B cell (primary cell): ENCODE results near the gene TBX1. TPM values are rescaled to one million over a fixed set of nuclear protein-coding genes. Genes with fewer than 3 reads are reported as not detected.

Source experiments
- ATAC-seq: fragments of 200-7000 bp; cut with Tn5 transposase; one replicate; pipeline ENCODE4 v1.10.0; 2021; ENCODE audit warnings: low read depth, mild to moderate bottlenecking, moderate number of reproducible peaks, moderate library complexity
- CTCF ChIA-PET: fragments of 350-600 bp; sonication (Branson Sonifier 250); formaldehyde crosslinking; loops from one replicate; lab custom pipeline; 2021; ENCODE audit warnings: antibody characterized with exemption, inconsistent platforms; lab: Charles Lee
- POLR2A ChIA-PET: fragments of 350-600 bp; sonication (Branson Sonifier 250); formaldehyde crosslinking; loops from one replicate; lab custom pipeline; 2021; ENCODE audit warnings: antibody characterized with exemption; lab: Charles Lee
- DNase-seq: peaks from one replicate; pipeline ENCODE4 v3.0.0; 2013
- H2AFZ ChIP-seq: 2 replicates; pipeline ENCODE4 v1.6.1; 2012; ENCODE audit warnings: mild to moderate bottlenecking, low read depth, low read length; ENCODE audit not compliant: insufficient read depth, poor library complexity, severe bottlenecking
- H3K27ac ChIP-seq, 2 donors: 1 replicate in 1 of 2; 2 replicates in 1 of 2; pipeline ENCODE4 v1.5.1; 2012 to 2013; ENCODE audit warnings: low read length in 2 of 2, mild to moderate bottlenecking in 2 of 2, moderate library complexity in 1 of 2
- H3K27me3 ChIP-seq, 4 experiments: fragments of 200-600 bp in 1 of 4; sonication (generic) in 1 of 4; replicated peaks in 1 of 4; 1 replicate in 2 of 4; 2 replicates in 2 of 4; pipeline versions ENCODE4 v1.6.1 to v1.7.0; 2013 to 2016; ENCODE audit warnings: low read length in 3 of 4, mild to moderate bottlenecking in 2 of 4, mixed read lengths in 1 of 4, moderate library complexity in 1 of 4; ENCODE audit not compliant: insufficient read depth in 4 of 4, control insufficient read depth in 3 of 4; ENCODE audit errors: control extremely low read depth in 1 of 4
- H3K36me3 ChIP-seq, 2 experiments: replicated peaks in 1 of 2; 1 replicate in 1 of 2; 2 replicates in 1 of 2; pipeline versions ENCODE4 v1.6.1 to v1.7.1; 2013; ENCODE audit warnings: low read length in 1 of 2; ENCODE audit not compliant: insufficient read depth in 2 of 2, control insufficient read depth in 1 of 2; ENCODE audit errors: control extremely low read depth in 1 of 2, extremely low read depth in 1 of 2
- H3K4me1 ChIP-seq, 2 donors: fragments of 200-600 bp in 1 of 2; sonication (generic) in 1 of 2; 1 replicate in 1 of 2; 2 replicates in 1 of 2; pipeline versions ENCODE4 v1.5.1 to v1.6.1; 2013 to 2017; ENCODE audit warnings: low read length in 2 of 2; ENCODE audit not compliant: control insufficient read depth in 2 of 2, insufficient read depth in 2 of 2
- H3K4me2 ChIP-seq: replicated peaks from 2 replicates; pipeline ENCODE3; 2012; ENCODE audit warnings: mild to moderate bottlenecking, low read depth, low read length; ENCODE audit not compliant: poor library complexity, severe bottlenecking
- H3K4me3 ChIP-seq, 5 experiments: fragments of 200-600 bp in 1 of 5; sonication (generic) in 1 of 5; 1 replicate in 3 of 5; 2 replicates in 2 of 5; pipeline versions ENCODE4 v1.5.1 to v1.7.0; 2011 to 2016; ENCODE audit warnings: low read length in 4 of 5, mild to moderate bottlenecking in 4 of 5, low read depth in 2 of 5, control low read depth in 1 of 5, moderate library complexity in 1 of 5; ENCODE audit not compliant: insufficient read depth in 1 of 5; ENCODE audit errors: control extremely low read depth in 1 of 5, extremely low read depth in 1 of 5
- H3K79me2 ChIP-seq: fragments of 200-600 bp; sonication (generic); one replicate; pipeline ENCODE4 v1.6.0; 2016; ENCODE audit warnings: low read length; ENCODE audit not compliant: control insufficient read depth, insufficient read depth
- H3K9ac ChIP-seq: fragments of 200-600 bp; sonication (generic); 2 replicates; pipeline ENCODE4 v1.6.1; 2017; ENCODE audit warnings: mild to moderate bottlenecking, low read length, moderate library complexity
- H3K9me3 ChIP-seq, 3 donors: one replicate each; pipeline versions ENCODE4 v1.6.1 to v1.7.1; 2013; ENCODE audit warnings: low read length in 2 of 3; ENCODE audit not compliant: control insufficient read depth in 2 of 3, insufficient read depth in 1 of 3; ENCODE audit errors: control extremely low read depth in 1 of 3
- H4K20me1 ChIP-seq: 2 replicates; pipeline ENCODE4 v1.6.0; 2012; ENCODE audit warnings: mild to moderate bottlenecking, low read length; ENCODE audit not compliant: insufficient read depth, control insufficient read depth, poor library complexity, severe bottlenecking
- H3K27ac Mint-ChIP-seq: one replicate; pipeline ENCODE4 v1.8.0; 2021; ENCODE audit warnings: mixed read lengths
- H3K27me3 Mint-ChIP-seq: one replicate; pipeline ENCODE4 v1.8.0; 2021; ENCODE audit warnings: mixed read lengths
- H3K4me1 Mint-ChIP-seq: one replicate; pipeline ENCODE4 v1.8.0; 2021; ENCODE audit warnings: mixed read lengths
- H3K4me3 Mint-ChIP-seq: one replicate; pipeline ENCODE4 v1.8.0; 2021; ENCODE audit warnings: mixed read lengths
- H3K9me3 Mint-ChIP-seq: one replicate; pipeline ENCODE4 v1.8.0; 2022; ENCODE audit warnings: mixed read lengths; ENCODE audit not compliant: insufficient read depth
- EZH2 ChIP-seq: IDR thresholded peaks from 2 replicates; pipeline ENCODE4 v1.6.1; 2012; ENCODE audit warnings: borderline replicate concordance, low read depth, mild to moderate bottlenecking, moderate library complexity, low read length; ENCODE audit not compliant: insufficient read depth, poor library complexity, severe bottlenecking
- WGBS: methylation state at CpG from one replicate; pipeline ENCODE4 v1.1.5; 2013; ENCODE audit warnings: missing lambda C conversion rate; ENCODE audit not compliant: insufficient coverage; 5-methylcytosine and 5-hydroxymethylcytosine counted together
- intact Hi-C: fragments of 100-400 bp; cut with micrococcal nuclease; formaldehyde crosslinking; loops from one replicate; pipeline ENCODE4 v1.10.0; 2022
- polyA plus RNA-seq: library from polyadenylated mRNA; depleted of rRNA; stranded (reverse); fragments of >200 nt; gene quantifications from 2 replicates; pipeline ENCODE4 v1.2.3, GENCODE V29; 2012
- total RNA-seq, 2 donors: library from RNA; stranded (reverse); fragments of 120-200 nt in 1 of 2; gene quantifications; 1 replicate in 1 of 2; 2 replicates in 1 of 2; pipeline versions ENCODE4 v1.2.3 to v1.2.4, GENCODE V29; 2013 to 2022
- TF ChIP-seq, protein P1 (sequence below): fragments of 200-600 bp; IDR thresholded peaks from one replicate; pipeline ENCODE4 v1.8.0; 2022; ENCODE audit warnings: antibody characterized with exemption, mild to moderate bottlenecking

TBX1 gene
- total and polyA plus RNA-seq, 2 donors (not counting 1 experiment from before 2014, with no cell fraction given), result not detected

DNA sequence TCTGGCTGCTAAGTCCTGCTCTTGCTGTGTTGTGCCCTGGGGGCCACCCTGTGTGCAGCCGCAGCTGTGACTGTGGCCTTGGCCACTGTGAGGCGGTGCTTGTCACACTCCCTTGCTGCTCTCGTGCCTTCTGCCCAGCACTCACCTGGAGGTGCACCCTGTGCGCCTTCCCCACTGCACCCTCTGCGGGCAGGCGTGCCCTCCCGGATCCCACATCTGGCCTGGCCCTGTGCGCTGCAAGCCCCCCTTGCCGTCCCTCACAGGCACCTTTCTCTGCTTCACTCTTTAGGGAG, 27.2 kb downstream of the TBX1 start:
- H3K9ac ChIP-seq, result no peak overlapping the region
- 92% methylated on average over 9 of the region's 9 CpGs for WGBS
- no peaks in the 10 kb centered on the region for H3K4me1 ChIP-seq
- H3K27ac ChIP-seq, result no peak overlapping the region
- no peak overlapping the region for H2AFZ ChIP-seq
- H4K20me1 ChIP-seq, result no peaks in the 10 kb centered on the region
- Mint-ChIP-seq H3K4me3 (no peak overlapping the region), H3K27me3 (no peaks in the 10 kb centered on the region), H3K9me3 (peaks cover 4% of the 10 kb centered on the region), H3K27ac (no peak overlapping the region), H3K4me1 (no peaks in the 10 kb centered on the region)
- peaks cover 0 to 9% (median 0%) of the 10 kb centered on the region in 4 experiments for H3K27me3 ChIP-seq
- DNase-seq, result no peak
- no peak overlapping the region for H3K4me2 ChIP-seq
- peaks cover 0 to 3% of the 10 kb centered on the region in 2 experiments for H3K36me3 ChIP-seq
- TF ChIP-seq, protein P1, sequence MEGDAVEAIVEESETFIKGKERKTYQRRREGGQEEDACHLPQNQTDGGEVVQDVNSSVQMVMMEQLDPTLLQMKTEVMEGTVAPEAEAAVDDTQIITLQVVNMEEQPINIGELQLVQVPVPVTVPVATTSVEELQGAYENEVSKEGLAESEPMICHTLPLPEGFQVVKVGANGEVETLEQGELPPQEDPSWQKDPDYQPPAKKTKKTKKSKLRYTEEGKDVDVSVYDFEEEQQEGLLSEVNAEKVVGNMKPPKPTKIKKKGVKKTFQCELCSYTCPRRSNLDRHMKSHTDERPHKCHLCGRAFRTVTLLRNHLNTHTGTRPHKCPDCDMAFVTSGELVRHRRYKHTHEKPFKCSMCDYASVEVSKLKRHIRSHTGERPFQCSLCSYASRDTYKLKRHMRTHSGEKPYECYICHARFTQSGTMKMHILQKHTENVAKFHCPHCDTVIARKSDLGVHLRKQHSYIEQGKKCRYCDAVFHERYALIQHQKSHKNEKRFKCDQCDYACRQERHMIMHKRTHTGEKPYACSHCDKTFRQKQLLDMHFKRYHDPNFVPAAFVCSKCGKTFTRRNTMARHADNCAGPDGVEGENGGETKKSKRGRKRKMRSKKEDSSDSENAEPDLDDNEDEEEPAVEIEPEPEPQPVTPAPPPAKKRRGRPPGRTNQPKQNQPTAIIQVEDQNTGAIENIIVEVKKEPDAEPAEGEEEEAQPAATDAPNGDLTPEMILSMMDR, result no peak
- TF ChIP-seq EZH2, result no peak
- H3K9me3 ChIP-seq, result peaks cover 0 to 19% (median 0%) of the 10 kb centered on the region in 3 donors
- ChIA-PET CTCF (no interaction called here), POLR2A (no interaction called here)
- intact Hi-C loops, result no loop called here
- no peak overlapping the region for H3K4me3 ChIP-seq
- no peaks in the 10 kb centered on the region for H3K79me2 ChIP-seq
- ATAC-seq, result no peak

DNA sequence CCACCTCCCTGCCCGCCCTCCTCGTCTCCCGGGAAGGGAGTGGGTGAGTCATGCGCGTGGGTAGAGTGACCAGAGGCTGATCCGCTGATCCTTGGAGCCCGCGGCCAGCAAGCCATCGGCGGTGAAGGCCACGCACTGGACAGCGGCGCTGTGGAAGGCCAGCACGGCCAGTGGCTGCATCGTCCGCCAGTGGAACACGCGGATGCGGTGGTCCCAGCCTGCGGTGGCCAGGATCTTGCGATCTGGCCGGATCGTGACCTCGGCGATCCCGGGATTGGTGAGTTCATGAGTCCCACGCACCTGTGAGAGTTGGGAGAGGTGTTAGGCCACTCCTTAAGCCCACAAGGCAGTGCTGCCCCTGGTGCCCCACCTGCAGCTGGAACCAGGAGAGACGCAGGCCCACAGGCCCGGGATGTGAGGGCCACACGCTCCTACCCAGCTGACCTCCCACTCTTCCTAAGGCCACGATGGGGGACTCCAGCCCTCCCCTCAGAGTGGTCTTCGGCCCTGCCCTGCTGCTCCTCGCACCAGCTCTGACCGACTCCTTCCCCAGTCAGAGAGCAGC, 28.2 kb downstream of the TBX1 start:
- intact Hi-C loops, result no loop called here
- no peak for DNase-seq
- ChIA-PET CTCF (no interaction called here), POLR2A (no interaction called here)
- no peak overlapping the region for H3K9ac ChIP-seq
- no peak for TF ChIP-seq EZH2
- TF ChIP-seq, protein P1, result no peak
- H3K27me3 ChIP-seq, result no peaks in the 10 kb centered on the region
- no peak overlapping the region for H2AFZ ChIP-seq
- no peak overlapping the region for H3K4me2 ChIP-seq
- H3K9me3 ChIP-seq, result peaks cover 0 to 21% (median 5%) of the 10 kb centered on the region in 3 donors
- H3K27ac ChIP-seq, result no peak overlapping the region
- no peaks in the 10 kb centered on the region for H4K20me1 ChIP-seq
- Mint-ChIP-seq H3K27ac (no peak overlapping the region), H3K27me3 (no peaks in the 10 kb centered on the region), H3K9me3 (peaks cover 4% of the 10 kb centered on the region), H3K4me1 (no peaks in the 10 kb centered on the region), H3K4me3 (no peak overlapping the region)
- H3K36me3 ChIP-seq, result peaks cover 0 to 3% of the 10 kb centered on the region in 2 experiments
- ATAC-seq, result no peak
- H3K79me2 ChIP-seq, result no peaks in the 10 kb centered on the region
- H3K4me3 ChIP-seq, result no peak overlapping the region
- H3K4me1 ChIP-seq, result no peaks in the 10 kb centered on the region
- WGBS, result over 99% methylated on average over 29 of the region's 34 CpGs
